ENCODE results near the gene SPEN.

DNA sequence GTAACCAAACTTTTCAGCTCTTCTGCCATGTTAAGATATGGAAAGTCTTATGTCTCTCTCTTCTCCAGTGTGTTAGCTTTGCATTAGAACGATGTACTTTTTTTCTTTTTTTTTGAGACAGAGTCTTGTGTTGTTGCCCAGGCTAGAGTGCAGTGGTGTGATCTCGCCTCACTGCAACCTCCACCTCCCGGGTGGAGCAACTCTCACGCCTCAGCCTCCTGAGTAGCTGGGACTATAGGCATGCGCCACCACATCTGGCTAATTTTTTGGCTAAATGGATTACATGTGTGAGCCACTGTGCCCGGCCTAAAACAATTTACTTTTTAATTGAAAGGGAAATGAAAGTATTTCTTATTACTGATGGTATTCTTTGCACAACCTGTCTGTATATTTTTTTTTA, 35.8 kb downstream of the SPEN start:
- TF ChIP-seq, protein P1, sequence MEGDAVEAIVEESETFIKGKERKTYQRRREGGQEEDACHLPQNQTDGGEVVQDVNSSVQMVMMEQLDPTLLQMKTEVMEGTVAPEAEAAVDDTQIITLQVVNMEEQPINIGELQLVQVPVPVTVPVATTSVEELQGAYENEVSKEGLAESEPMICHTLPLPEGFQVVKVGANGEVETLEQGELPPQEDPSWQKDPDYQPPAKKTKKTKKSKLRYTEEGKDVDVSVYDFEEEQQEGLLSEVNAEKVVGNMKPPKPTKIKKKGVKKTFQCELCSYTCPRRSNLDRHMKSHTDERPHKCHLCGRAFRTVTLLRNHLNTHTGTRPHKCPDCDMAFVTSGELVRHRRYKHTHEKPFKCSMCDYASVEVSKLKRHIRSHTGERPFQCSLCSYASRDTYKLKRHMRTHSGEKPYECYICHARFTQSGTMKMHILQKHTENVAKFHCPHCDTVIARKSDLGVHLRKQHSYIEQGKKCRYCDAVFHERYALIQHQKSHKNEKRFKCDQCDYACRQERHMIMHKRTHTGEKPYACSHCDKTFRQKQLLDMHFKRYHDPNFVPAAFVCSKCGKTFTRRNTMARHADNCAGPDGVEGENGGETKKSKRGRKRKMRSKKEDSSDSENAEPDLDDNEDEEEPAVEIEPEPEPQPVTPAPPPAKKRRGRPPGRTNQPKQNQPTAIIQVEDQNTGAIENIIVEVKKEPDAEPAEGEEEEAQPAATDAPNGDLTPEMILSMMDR (conservative IDR thresholded peaks at IDR 0.05; ENCODE audit: low read depth, low read length), result no peak
- TF ChIP-seq EZH2 (IDR thresholded peaks at IDR 0.05; ENCODE audit: borderline replicate concordance, low read depth, low read length, poor library complexity, severe bottlenecking), result no peak
